NCI-H69 (cell line): ENCODE data around the gene VTI1A.

Experiments used
- DNase-seq: peaks from one replicate; lab custom pipeline; 2025; lab: John Stamatoyannopoulos, UW

The VTI1A gene

GRCh38 chr10:112639298-112639697 lies 192.3 kb downstream of the VTI1A start:
- no peak for DNase-seq

GRCh38 chr10:112640638-112641037 lies 193.6 kb downstream of the VTI1A start:
- DNase-seq = no peak

- no peak for DNase-seq
These were observed 196.7 kb downstream of the VTI1A start for GRCh38 chr10:112643600-112644264.

- DNase-seq = peak; percentile 5
These were observed 197.2 kb downstream of the VTI1A start for GRCh38 chr10:112644265-112644645.

GRCh38 chr10:112649006-112649821 lies 202.2 kb downstream of the VTI1A start:
- peak; percentile 1 for DNase-seq

GRCh38 chr10:112649822-112650152 lies 202.8 kb downstream of the VTI1A start:
- DNase-seq = no peak

- no peak for DNase-seq
These were observed 203.6 kb downstream of the VTI1A start for GRCh38 chr10:112650588-112651030.

GRCh38 chr10:112653215-112653614 lies 206.2 kb downstream of the VTI1A start:
- DNase-seq = peak; percentile 44

- DNase-seq = no peak
These were observed 206.8 kb downstream of the VTI1A start for GRCh38 chr10:112653851-112654250.

GRCh38 chr10:112654794-112655193 lies 207.8 kb downstream of the VTI1A start:
- DNase-seq = no peak

- no peak for DNase-seq
These were observed 208.7 kb downstream of the VTI1A start for GRCh38 chr10:112655722-112656121.

- peak; percentile 54 for DNase-seq
These were observed 211.4 kb downstream of the VTI1A start for GRCh38 chr10:112658465-112658864.

GRCh38 chr10:112658900-112659638 lies 212.1 kb downstream of the VTI1A start:
- DNase-seq = peak; percentile 67

GRCh38 chr10:112663234-112664125 lies 216.5 kb downstream of the VTI1A start:
- DNase-seq = no peak

- DNase-seq = no peak
These were observed 219.1 kb downstream of the VTI1A start for GRCh38 chr10:112666094-112666493.

- DNase-seq = no peak
These were observed 223.0 kb downstream of the VTI1A start for GRCh38 chr10:112669989-112670388.

GRCh38 chr10:112671743-112672142 lies 224.7 kb downstream of the VTI1A start:
- DNase-seq = no peak

GRCh38 chr10:112672706-112673105 lies 225.7 kb downstream of the VTI1A start:
- DNase-seq = no peak

- DNase-seq = no peak
These were observed 228.6 kb downstream of the VTI1A start for GRCh38 chr10:112675560-112676083.

GRCh38 chr10:112677689-112678088 lies 230.7 kb downstream of the VTI1A start:
- DNase-seq = no peak

GRCh38 chr10:112678581-112678980 lies 231.6 kb downstream of the VTI1A start:
- no peak for DNase-seq

- no peak for DNase-seq
These were observed 232.0 kb downstream of the VTI1A start for GRCh38 chr10:112678987-112679386.
